HG02870 (cell line): ENCODE data around the gene ZNRF4.
"Not testable (repeated sequence)": the region's sequence is repeated elsewhere in the genome, so short reads cannot be mapped to it uniquely, and the experiment has no call there.

ENCODE experiments used
- ATAC-seq: cut with Tn5 transposase; IDR thresholded peaks from one replicate; pipeline ENCODE4 v1.9.1; 2021; ENCODE audit warnings: mild to moderate bottlenecking, moderate library complexity; ENCODE audit not compliant: unreplicated experiment

The ZNRF4 gene, protein sequence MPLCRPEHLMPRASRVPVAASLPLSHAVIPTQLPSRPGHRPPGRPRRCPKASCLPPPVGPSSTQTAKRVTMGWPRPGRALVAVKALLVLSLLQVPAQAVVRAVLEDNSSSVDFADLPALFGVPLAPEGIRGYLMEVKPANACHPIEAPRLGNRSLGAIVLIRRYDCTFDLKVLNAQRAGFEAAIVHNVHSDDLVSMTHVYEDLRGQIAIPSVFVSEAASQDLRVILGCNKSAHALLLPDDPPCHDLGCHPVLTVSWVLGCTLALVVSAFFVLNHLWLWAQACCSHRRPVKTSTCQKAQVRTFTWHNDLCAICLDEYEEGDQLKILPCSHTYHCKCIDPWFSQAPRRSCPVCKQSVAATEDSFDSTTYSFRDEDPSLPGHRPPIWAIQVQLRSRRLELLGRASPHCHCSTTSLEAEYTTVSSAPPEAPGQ

GRCh38 chr19:5455367-5456129 is at the start of gene ZNRF4:
Gene ZNRF4 (plus strand): TSS chr19:5455417. CDS start chr19:5455492, 75 bp downstream.
- no peak for ATAC-seq

GRCh38 chr19:5406198-5406597 is 49.0 kb upstream of the ZNRF4 start:
- ATAC-seq = not testable (repeated sequence)

DNA sequence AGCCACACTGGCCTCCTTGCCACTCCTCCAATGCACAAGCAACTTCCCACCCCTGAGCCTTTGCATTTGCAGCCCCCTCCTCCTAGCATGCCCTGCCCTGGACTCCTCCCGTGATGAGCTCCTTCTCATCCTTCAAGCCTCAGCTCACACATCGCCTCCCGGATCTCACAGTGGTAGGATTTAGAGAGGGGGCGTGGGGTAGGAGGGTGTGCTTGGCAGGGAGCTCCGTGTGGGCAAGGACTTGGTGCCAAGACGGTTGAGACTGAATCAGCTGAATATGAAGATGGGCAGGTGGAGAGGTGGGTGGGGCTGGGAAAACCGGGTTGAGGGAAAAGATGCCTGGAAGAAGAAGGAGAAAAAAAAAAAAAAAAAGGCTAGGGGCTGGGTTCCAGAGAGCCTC is 48.4 kb upstream of the ZNRF4 start:
- no peak for ATAC-seq

DNA sequence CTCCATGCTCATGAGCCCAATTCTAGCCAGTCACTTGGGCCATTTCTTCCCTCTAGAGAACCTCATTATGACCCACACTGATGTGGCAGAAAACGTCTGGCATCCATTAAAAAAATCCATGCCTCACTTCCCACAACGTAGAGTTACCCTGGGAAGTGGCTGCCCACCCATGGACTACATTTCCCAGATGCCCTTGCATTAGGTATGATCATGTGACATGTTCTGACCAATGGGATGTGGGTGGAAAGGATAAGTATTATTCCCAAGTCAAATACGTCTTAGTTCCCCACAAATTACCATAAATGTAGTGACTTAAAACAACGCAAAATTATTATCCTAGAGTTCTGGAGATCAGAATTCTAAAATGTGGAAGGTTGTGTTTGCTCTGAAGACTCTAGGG is 47.9 kb upstream of the ZNRF4 start:
- ATAC-seq = no peak

DNA sequence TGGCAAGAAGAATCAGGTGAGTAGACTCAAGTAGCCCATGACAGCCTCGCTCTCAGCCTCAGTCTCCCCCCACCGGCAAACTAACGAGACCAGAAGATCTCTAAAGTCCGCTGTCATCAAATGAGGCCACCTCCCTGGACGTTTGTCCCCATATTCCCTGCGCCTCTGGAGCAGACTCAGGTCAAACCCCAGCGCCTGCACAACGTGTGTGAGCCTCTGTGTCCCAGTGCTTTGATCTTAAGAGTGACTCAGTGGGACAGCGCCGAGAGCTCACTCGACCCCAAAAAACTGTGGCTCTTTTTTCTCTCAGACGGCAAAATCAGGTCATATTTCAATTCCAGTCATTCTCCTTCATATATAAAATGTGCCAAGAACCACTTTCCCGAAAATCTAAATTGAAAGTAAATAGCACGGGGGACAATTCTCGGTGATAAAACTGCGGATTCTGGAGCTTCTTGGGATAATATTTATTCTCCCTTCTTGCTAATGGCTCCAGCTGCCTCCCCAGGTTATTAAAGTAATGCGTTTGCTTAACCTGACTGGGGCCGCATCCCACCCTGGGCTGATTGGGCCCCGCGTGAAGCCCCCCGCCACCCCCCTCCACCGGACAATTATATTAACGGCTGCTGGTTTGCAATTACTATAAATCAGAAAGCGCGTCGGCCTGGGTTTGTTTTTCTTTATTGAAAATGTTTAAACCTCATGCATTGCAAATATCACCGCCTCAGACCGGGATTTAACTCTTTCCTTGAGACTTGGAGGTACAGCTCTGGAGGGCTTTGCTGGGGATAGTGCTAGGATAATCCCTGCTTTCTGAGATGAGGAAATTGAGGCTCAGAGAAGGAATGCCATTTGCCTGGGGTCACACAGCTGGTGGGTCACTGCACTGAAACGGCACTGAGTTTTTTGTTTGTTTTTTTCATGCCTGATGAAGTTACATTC is 37.5 kb upstream of the ZNRF4 start:
- ATAC-seq = no peak

- no peak for ATAC-seq
Measured at GRCh38 chr19:5418677-5419076, 36.5 kb upstream of the ZNRF4 start.

DNA sequence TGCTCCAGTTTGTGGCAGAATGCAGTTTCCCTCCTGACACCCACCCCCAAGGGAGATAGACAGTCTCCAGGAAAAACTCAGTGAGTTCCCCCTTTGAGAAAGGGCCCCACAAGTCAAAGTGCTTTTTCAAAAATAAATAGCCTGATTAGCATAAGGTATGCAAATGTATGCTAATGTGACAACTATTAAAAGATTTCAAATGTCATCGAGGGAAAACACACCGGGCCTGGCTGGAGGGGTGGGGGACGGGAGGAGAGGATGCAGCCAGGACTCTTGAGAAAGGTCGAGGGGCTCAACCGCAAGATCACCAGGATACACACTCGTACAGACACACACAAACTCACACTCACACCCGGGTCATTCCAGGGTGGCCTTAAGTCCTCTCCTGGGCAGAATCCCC is 34.3 kb upstream of the ZNRF4 start:
- no peak for ATAC-seq

GRCh38 chr19:5423567-5424125 is 31.6 kb upstream of the ZNRF4 start:
- ATAC-seq = no peak

GRCh38 chr19:5424192-5424973 is 30.8 kb upstream of the ZNRF4 start:
- ATAC-seq = no peak

GRCh38 chr19:5425260-5425659 is 30.0 kb upstream of the ZNRF4 start:
- ATAC-seq = no peak

- no peak for ATAC-seq
Measured at GRCh38 chr19:5430237-5430636, 25.0 kb upstream of the ZNRF4 start.

DNA sequence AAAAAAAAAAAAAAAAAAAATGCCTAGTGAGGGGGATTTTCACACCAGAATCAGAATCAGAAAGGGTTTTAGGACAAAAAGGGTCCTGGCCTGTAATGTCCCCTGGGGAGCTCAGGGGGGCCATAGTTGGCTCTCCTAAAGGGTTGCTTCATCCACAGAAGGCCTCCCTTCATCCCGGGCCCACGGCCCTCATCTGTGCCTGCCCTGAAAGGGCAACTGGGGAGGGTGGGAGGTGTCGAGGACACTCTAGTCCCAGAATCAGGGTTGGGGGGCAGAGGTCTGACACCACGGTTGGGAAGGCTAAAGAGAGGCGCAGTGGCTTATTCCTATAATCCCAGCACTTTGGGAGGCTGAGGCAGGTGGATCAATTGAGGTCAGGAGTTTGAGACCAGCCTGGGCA is 22.5 kb upstream of the ZNRF4 start:
- ATAC-seq = no peak

- ATAC-seq = no peak
Measured at GRCh38 chr19:5434351-5434917, 20.8 kb upstream of the ZNRF4 start.

- no peak for ATAC-seq
Measured at GRCh38 chr19:5434970-5435641, 20.1 kb upstream of the ZNRF4 start.

- no peak for ATAC-seq
Measured at GRCh38 chr19:5435642-5436017, 19.6 kb upstream of the ZNRF4 start.

GRCh38 chr19:5436106-5436947 is 18.9 kb upstream of the ZNRF4 start:
- ATAC-seq = no peak

GRCh38 chr19:5436948-5437306 is 18.3 kb upstream of the ZNRF4 start:
- no peak for ATAC-seq

DNA sequence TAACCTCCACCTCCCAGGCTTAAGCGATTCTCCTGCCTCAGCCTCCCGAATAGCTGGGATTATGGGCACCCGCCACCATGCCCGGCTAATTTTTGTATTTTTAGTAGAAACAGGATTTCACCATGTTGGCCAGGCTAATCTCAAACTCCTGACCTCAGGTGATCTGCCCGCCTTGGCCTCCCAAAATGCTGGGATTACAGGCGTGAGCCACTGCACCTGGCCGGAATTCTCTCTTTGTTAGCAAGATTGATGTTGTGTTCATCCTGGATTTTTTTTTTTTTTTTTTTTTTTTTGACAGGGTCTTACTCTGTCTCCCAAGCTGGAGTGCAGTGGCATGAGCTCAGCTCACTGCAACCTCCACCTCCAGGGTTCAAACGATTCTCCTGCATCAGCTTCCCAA is 16.5 kb upstream of the ZNRF4 start:
- ATAC-seq = not testable (repeated sequence)
